GM21526 (cell line): ENCODE results near the gene ADRA2A.

ENCODE experiments used
- ATAC-seq: cut with Tn5 transposase; IDR thresholded peaks from one replicate; pipeline ENCODE4 v1.9.1; 2021; ENCODE audit warnings: moderate library complexity; ENCODE audit not compliant: unreplicated experiment, low FRiP score

The ADRA2A gene

GRCh38 chr10:111083222-111084095, 6.6 kb downstream of the ADRA2A start:
- ATAC-seq = no peak

GRCh38 chr10:111084366-111085255, 7.8 kb downstream of the ADRA2A start:
- no peak for ATAC-seq

- no peak for ATAC-seq
Measured at GRCh38 chr10:111085690-111086353, 9.0 kb downstream of the ADRA2A start.

GRCh38 chr10:111086574-111086973, 9.7 kb downstream of the ADRA2A start:
- ATAC-seq = no peak

GRCh38 chr10:111087331-111087756, 10.5 kb downstream of the ADRA2A start:
- ATAC-seq = no peak

GRCh38 chr10:111087968-111088505, 11.2 kb downstream of the ADRA2A start:
- no peak for ATAC-seq

- ATAC-seq = no peak
Measured at GRCh38 chr10:111089293-111089692, 12.5 kb downstream of the ADRA2A start.

GRCh38 chr10:111091833-111092232, 15.0 kb downstream of the ADRA2A start:
- no peak for ATAC-seq

GRCh38 chr10:111093741-111094380, 17.0 kb downstream of the ADRA2A start:
- no peak for ATAC-seq

- no peak for ATAC-seq
Measured at GRCh38 chr10:111098679-111099437, 22.0 kb downstream of the ADRA2A start.

- no peak for ATAC-seq
Measured at GRCh38 chr10:111100198-111100597, 23.4 kb downstream of the ADRA2A start.

- no peak for ATAC-seq
Measured at GRCh38 chr10:111101796-111102195, 25.0 kb downstream of the ADRA2A start.

- ATAC-seq = no peak
Measured at GRCh38 chr10:111102359-111102837, 25.6 kb downstream of the ADRA2A start.

GRCh38 chr10:111103196-111103840, 26.5 kb downstream of the ADRA2A start:
- ATAC-seq = no peak

GRCh38 chr10:111104811-111105210, 28.0 kb downstream of the ADRA2A start:
- no peak for ATAC-seq

GRCh38 chr10:111106081-111106480, 29.3 kb downstream of the ADRA2A start:
- no peak for ATAC-seq

GRCh38 chr10:111107023-111107422, 30.2 kb downstream of the ADRA2A start:
- ATAC-seq = no peak

GRCh38 chr10:111107846-111108245, 31.0 kb downstream of the ADRA2A start:
- ATAC-seq = no peak

- no peak for ATAC-seq
Measured at GRCh38 chr10:111108441-111108840, 31.6 kb downstream of the ADRA2A start.
